Endothelial cell (in vitro differentiated cells): ENCODE results near the gene FASTKD1. TPM values are rescaled to one million over a fixed set of nuclear protein-coding genes. Genes with fewer than 3 reads are reported as not detected.

ENCODE experiments used
- DNase-seq: peaks from one replicate; pipeline ENCODE4 v3.0.0; 2021; ENCODE audit warnings: low spot score
- H3K27ac Mint-ChIP-seq: one replicate; pipeline ENCODE4 v1.8.0; 2021; ENCODE audit warnings: mixed read lengths, inconsistent platforms; ENCODE audit not compliant: unreplicated experiment
- H3K27me3 Mint-ChIP-seq: one replicate; pipeline ENCODE4 v1.8.0; 2021; ENCODE audit warnings: mild to moderate bottlenecking, moderate library complexity, mixed read lengths, inconsistent platforms; ENCODE audit not compliant: unreplicated experiment
- H3K36me3 Mint-ChIP-seq: one replicate; pipeline ENCODE4 v1.8.0; 2021; ENCODE audit warnings: mild to moderate bottlenecking, low read depth, mixed read lengths, inconsistent platforms; ENCODE audit not compliant: unreplicated experiment
- H3K4me1 Mint-ChIP-seq: one replicate; pipeline ENCODE4 v1.8.0; 2021; ENCODE audit warnings: mild to moderate bottlenecking, mixed read lengths, inconsistent platforms; ENCODE audit not compliant: unreplicated experiment
- H3K4me3 Mint-ChIP-seq: one replicate; pipeline ENCODE4 v1.8.0; 2021; ENCODE audit warnings: mild to moderate bottlenecking, mixed read lengths, inconsistent platforms; ENCODE audit not compliant: unreplicated experiment
- H3K9me3 Mint-ChIP-seq: one replicate; pipeline ENCODE4 v1.8.0; 2021; ENCODE audit warnings: mixed read lengths, inconsistent platforms; ENCODE audit not compliant: unreplicated experiment
- CTCF ChIP-seq: fragments of 200-600 bp; sonication (generic); IDR thresholded peaks from one replicate; pipeline ENCODE4 v1.5.0; 2021; ENCODE audit warnings: antibody characterized with exemption; ENCODE audit not compliant: unreplicated experiment
- total RNA-seq: library from RNA; stranded (reverse); fragmentation: NEBNext Ultra II Directional; extraction: Animal tissue kit (Norgen Biotek cat#: 25700); gene quantifications from one replicate; pipeline ENCODE4 v1.2.1, GENCODE V29; 2021; ENCODE audit not compliant: unreplicated experiment

Gene FASTKD1
- total RNA-seq, 1 donor from 2014 or later, result 33.7 TPM

- TF ChIP-seq CTCF, result no peak
- no peak overlapping the region for H3K27ac Mint-ChIP-seq
- H3K4me1 Mint-ChIP-seq, result no peaks in the 10 kb centered on the region
- H3K27me3 Mint-ChIP-seq, result peaks cover 1% of the 10 kb centered on the region
- no peak for DNase-seq
- H3K4me3 Mint-ChIP-seq, result no peak overlapping the region
- H3K36me3 Mint-ChIP-seq, result peaks cover 8% of the 10 kb centered on the region
- no peaks in the 10 kb centered on the region for H3K9me3 Mint-ChIP-seq
Measured at GRCh38 chr2:169504651-169505050, 69.0 kb downstream of the FASTKD1 start.

- Mint-ChIP-seq H3K4me3 (no peak overlapping the region), H3K4me1 (no peaks in the 10 kb centered on the region), H3K27me3 (peaks cover 1% of the 10 kb centered on the region), H3K9me3 (no peaks in the 10 kb centered on the region), H3K36me3 (no peaks in the 10 kb centered on the region), H3K27ac (no peak overlapping the region)
- no peak for TF ChIP-seq CTCF
- DNase-seq, result no peak
Measured at GRCh38 chr2:169495310-169495928, 78.2 kb downstream of the FASTKD1 start.

GRCh38 chr2:169493360-169493759 is 80.3 kb downstream of the FASTKD1 start:
- Mint-ChIP-seq H3K27ac (no peak overlapping the region), H3K27me3 (peaks cover 1% of the 10 kb centered on the region), H3K4me1 (no peaks in the 10 kb centered on the region), H3K36me3 (no peaks in the 10 kb centered on the region), H3K9me3 (no peaks in the 10 kb centered on the region), H3K4me3 (no peak overlapping the region)
- DNase-seq, result no peak
- TF ChIP-seq CTCF, result no peak

- Mint-ChIP-seq H3K9me3 (no peaks in the 10 kb centered on the region), H3K36me3 (no peaks in the 10 kb centered on the region), H3K27ac (no peak overlapping the region), H3K27me3 (peaks cover 1% of the 10 kb centered on the region), H3K4me3 (no peak overlapping the region), H3K4me1 (no peaks in the 10 kb centered on the region)
- no peak for TF ChIP-seq CTCF
- DNase-seq, result no peak
Measured at GRCh38 chr2:169491378-169491777, 82.3 kb downstream of the FASTKD1 start.

- no peak for TF ChIP-seq CTCF
- Mint-ChIP-seq H3K36me3 (no peaks in the 10 kb centered on the region), H3K27ac (no peak overlapping the region), H3K9me3 (no peaks in the 10 kb centered on the region), H3K4me3 (no peak overlapping the region), H3K27me3 (peaks cover 1% of the 10 kb centered on the region), H3K4me1 (no peaks in the 10 kb centered on the region)
- DNase-seq, result no peak
Measured at GRCh38 chr2:169490834-169491233, 82.8 kb downstream of the FASTKD1 start.
